MM.1S (cell line): Measurements from ENCODE around the gene CYBRD1.
A peak's percentile ranks its signal among the peaks of the same experiment; 100 is the strongest.

Source experiments
- DNase-seq: peaks from one replicate; pipeline ENCODE4 v3.0.0-alpha.2; 2015
- H2AFZ ChIP-seq: fragments of 300-600 bp; sonication (generic); 2 replicates; pipeline ENCODE4 v1.6.0; 2016; ENCODE audit warnings: antibody characterized with exemption, low read length
- H3F3A ChIP-seq: fragments of 300-600 bp; sonication (generic); 2 replicates; pipeline ENCODE4 v1.6.1; 2016; ENCODE audit warnings: mild to moderate bottlenecking, antibody characterized with exemption, low read length, moderate library complexity, mixed read lengths; ENCODE audit not compliant: insufficient read depth
- H3K27ac ChIP-seq: fragments of 300-600 bp; sonication (generic); 2 replicates; pipeline ENCODE4 v1.5.1; 2016; ENCODE audit warnings: mild to moderate bottlenecking, low read length
- H3K27me3 ChIP-seq: fragments of 300-600 bp; sonication (generic); replicated peaks from 2 replicates; pipeline ENCODE4 v1.6.0; 2016; ENCODE audit warnings: low read length; ENCODE audit not compliant: insufficient read depth
- H3K36me3 ChIP-seq: fragments of 300-600 bp; sonication (generic); replicated peaks from 2 replicates; pipeline ENCODE4 v1.6.1; 2016; ENCODE audit warnings: mild to moderate bottlenecking, low read length, mixed read lengths; ENCODE audit not compliant: insufficient read depth
- H3K4me1 ChIP-seq: fragments of 300-600 bp; sonication (generic); 2 replicates; pipeline ENCODE4 v1.6.1; 2016; ENCODE audit warnings: low read length, mixed read lengths
- H3K4me2 ChIP-seq: fragments of 300-600 bp; sonication (generic); 2 replicates; pipeline ENCODE4 v1.6.0; 2016; ENCODE audit warnings: low read depth, low read length
- H3K4me3 ChIP-seq: fragments of 300-600 bp; sonication (generic); 2 replicates; pipeline ENCODE4 v1.5.1; 2016; ENCODE audit warnings: low read length, mixed read lengths
- H3K79me2 ChIP-seq: fragments of 300-600 bp; sonication (generic); 2 replicates; pipeline ENCODE4 v1.6.1; 2016; ENCODE audit warnings: mixed run types, low read length, mixed read lengths
- H3K9ac ChIP-seq: fragments of 300-600 bp; sonication (generic); 2 replicates; pipeline ENCODE4 v1.6.1; 2016; ENCODE audit warnings: low read length, mixed read lengths
- H3K9me2 ChIP-seq: fragments of 300-600 bp; sonication (generic); replicated peaks from 2 replicates; pipeline ENCODE4 v1.6.1; 2016; ENCODE audit warnings: mild to moderate bottlenecking, low read length, mixed read lengths; ENCODE audit not compliant: insufficient read depth
- H3K9me3 ChIP-seq: fragments of 300-600 bp; sonication (generic); replicated peaks from 2 replicates; pipeline ENCODE4 v1.6.1; 2016; ENCODE audit warnings: mild to moderate bottlenecking, low read length, mixed read lengths; ENCODE audit not compliant: insufficient read depth
- H4K20me1 ChIP-seq: fragments of 300-600 bp; sonication (generic); 2 replicates; pipeline ENCODE4 v1.6.1; 2016; ENCODE audit warnings: mild to moderate bottlenecking, low read length, moderate library complexity, mixed read lengths; ENCODE audit not compliant: insufficient read depth
- CTCF ChIP-seq: fragments of 300-600 bp; sonication (generic); IDR thresholded peaks from 2 replicates; pipeline ENCODE4 v1.5.1; 2016; ENCODE audit warnings: antibody characterized with exemption, low read length, mixed read lengths
- EZH2 ChIP-seq: fragments of 300-600 bp; sonication (generic); optimal IDR thresholded peaks from 2 replicates; pipeline ENCODE3; 2017; ENCODE audit warnings: low read depth, mild to moderate bottlenecking, antibody characterized with exemption, low read length, mixed read lengths
- EZH2phosphoT487 ChIP-seq: fragments of 300-600 bp; sonication (generic); IDR thresholded peaks from 2 replicates; pipeline ENCODE4 v1.6.1; 2018; ENCODE audit warnings: antibody characterized with exemption, low read length

The CYBRD1 gene

DNA sequence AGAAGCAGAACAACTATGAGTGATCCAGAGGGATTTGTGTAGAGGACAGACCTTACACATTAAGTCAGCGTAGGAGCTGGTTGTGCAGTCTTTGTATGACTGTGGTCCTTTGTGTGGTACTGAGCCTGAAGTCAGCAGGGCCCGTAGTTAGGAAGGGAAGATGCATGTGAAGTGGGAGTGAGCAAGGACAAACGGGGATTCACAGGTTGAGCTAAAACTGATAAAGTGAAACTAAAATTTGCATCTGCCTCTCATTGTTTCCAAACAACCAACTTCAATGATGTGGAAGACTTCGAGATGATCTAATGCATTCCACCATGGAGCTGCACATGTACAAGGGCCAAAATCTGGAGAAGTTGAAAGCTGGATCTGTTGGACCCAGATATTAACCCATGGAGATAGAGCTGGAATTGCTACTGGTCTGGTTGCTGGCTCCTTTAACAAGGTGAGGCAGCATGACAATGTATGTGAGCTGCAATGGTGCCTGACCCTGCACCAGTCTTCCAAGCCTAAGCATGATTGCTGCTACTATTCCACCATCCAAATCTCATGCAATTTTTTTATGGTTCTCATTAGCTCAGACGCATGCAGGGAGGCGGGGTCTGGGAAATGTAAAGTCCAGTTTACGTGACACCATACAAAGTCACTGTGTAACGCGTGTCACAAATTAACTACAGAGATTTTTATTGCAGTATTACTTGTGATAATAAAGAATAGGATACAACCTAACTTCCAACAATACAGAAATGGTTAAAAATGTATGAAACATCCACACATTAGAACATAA lies 12.1 kb upstream of the CYBRD1 start:
- DNase-seq: peak; percentile 40
- Histone ChIP-seq H3K9me2 (no peaks in the 10 kb centered on the region), H3K4me2 (peak overlapping the region; percentile 75; the same call in 1 of the 2 replicates), H3K27ac (no peak overlapping the region), H3F3A (peaks cover 6% of the 10 kb centered on the region; the same call in 1 of the 2 replicates), H2AFZ (peak overlapping the region; percentile 72), H3K27me3 (no peaks in the 10 kb centered on the region), H3K79me2 (no peaks in the 10 kb centered on the region), H4K20me1 (no peaks in the 10 kb centered on the region), H3K9me3 (no peaks in the 10 kb centered on the region), H3K9ac (no peak overlapping the region), H3K4me3 (peak overlapping the region; percentile 20), H3K36me3 (no peaks in the 10 kb centered on the region), H3K4me1 (peaks cover 19% of the 10 kb centered on the region)
- TF ChIP-seq EZH2phosphoT487 (no peak), EZH2 (no peak), CTCF (no peak)

DNA sequence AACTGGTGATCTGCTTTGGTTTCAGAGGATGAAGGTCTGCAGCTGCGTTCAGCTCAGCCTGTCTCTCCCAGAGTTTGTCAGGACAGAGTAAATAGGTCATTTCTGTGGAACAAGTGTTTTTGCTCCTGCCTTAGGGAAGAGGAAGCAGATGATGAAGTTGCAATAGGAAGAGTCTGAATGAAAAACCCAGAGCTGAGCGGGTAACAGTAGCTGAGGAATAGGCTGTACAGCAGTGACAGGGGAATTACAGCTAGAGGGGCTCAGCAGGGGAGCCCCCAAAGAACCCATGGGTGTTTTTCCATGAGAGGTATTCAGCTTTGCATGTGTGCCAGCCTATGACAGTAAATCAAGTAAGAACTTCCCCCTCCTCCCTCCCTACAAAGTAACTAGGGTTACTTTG lies 10.3 kb upstream of the CYBRD1 start:
- H3K4me1 ChIP-seq: peaks cover 19% of the 10 kb centered on the region
- H2AFZ ChIP-seq: no peak overlapping the region
- no peaks in the 10 kb centered on the region for H4K20me1 ChIP-seq
- H3K27me3 ChIP-seq: no peaks in the 10 kb centered on the region
- peaks cover 6% of the 10 kb centered on the region; the same call in 1 of the 2 replicates for H3F3A ChIP-seq
- no peaks in the 10 kb centered on the region for H3K79me2 ChIP-seq
- no peaks in the 10 kb centered on the region for H3K9me2 ChIP-seq
- no peak overlapping the region for H3K4me3 ChIP-seq
- no peak overlapping the region for H3K27ac ChIP-seq
- no peak overlapping the region for H3K4me2 ChIP-seq
- no peak overlapping the region for H3K9ac ChIP-seq
- H3K36me3 ChIP-seq: no peaks in the 10 kb centered on the region
- no peaks in the 10 kb centered on the region for H3K9me3 ChIP-seq
- TF ChIP-seq EZH2phosphoT487: no peak
- TF ChIP-seq CTCF: no peak
- TF ChIP-seq EZH2: no peak
- no peak for DNase-seq

GRCh38 chr2:171512683-171513195 lies 9.5 kb upstream of the CYBRD1 start:
- Histone ChIP-seq H3K9me2 (no peaks in the 10 kb centered on the region), H4K20me1 (no peaks in the 10 kb centered on the region), H3K79me2 (no peaks in the 10 kb centered on the region), H2AFZ (no peak overlapping the region), H3K9me3 (no peaks in the 10 kb centered on the region), H3K36me3 (no peaks in the 10 kb centered on the region), H3K9ac (no peak overlapping the region), H3K4me2 (no peak overlapping the region), H3K4me3 (no peak overlapping the region), H3K4me1 (peaks cover 19% of the 10 kb centered on the region), H3K27me3 (no peaks in the 10 kb centered on the region), H3K27ac (no peak overlapping the region), H3F3A (peaks cover 6% of the 10 kb centered on the region; the same call in 1 of the 2 replicates)
- DNase-seq: no peak
- no peak for TF ChIP-seq CTCF
- TF ChIP-seq EZH2: no peak
- no peak for TF ChIP-seq EZH2phosphoT487
